ENCODE data around the gene RTP1. TPM values are rescaled to one million over a fixed set of nuclear protein-coding genes. Genes with fewer than 3 reads are reported as not detected.

Gene RTP1
- total and polyA plus RNA-seq, 8 donors = not detected

- H3K4me1 ChIP-seq = peaks cover 0 to 9% (median 0%) of the 10 kb centered on the region in 3 donors
- 87 to 89% methylated on average over 3 of the region's 3 CpGs for WGBS, 2 donors
- no peak overlapping the region for H3K4me3 ChIP-seq
- intact Hi-C loops (cut with DNase I) = no loop called here
- ATAC-seq (peak in 1 of 4 donors; percentile 26), DNase-seq (no peak), FAIRE-seq (no peak)
- no peak for TF ChIP-seq CTCF (IDR thresholded peaks at IDR 0.05)
- no peaks in the 10 kb centered on the region for H3K9me3 ChIP-seq
- H3K27ac ChIP-seq = no peak overlapping the region
- no peaks in the 10 kb centered on the region for H3K36me3 ChIP-seq
- no peaks in the 10 kb centered on the region for H3K27me3 ChIP-seq
Observed at GRCh38 chr3:187211532-187212195, 14.4 kb downstream of the RTP1 start.

- Histone ChIP-seq H3K9me3 (no peaks in the 10 kb centered on the region), H3K36me3 (no peaks in the 10 kb centered on the region), H3K27ac (no peak overlapping the region), H3K4me1 (peaks cover 0 to 9% (median 0%) of the 10 kb centered on the region in 3 donors), H3K4me3 (no peak overlapping the region), H3K27me3 (no peaks in the 10 kb centered on the region)
- TF ChIP-seq CTCF (IDR thresholded peaks at IDR 0.05) = no peak
- 92 to 94% methylated on average over 3 of the region's 3 CpGs for WGBS, 2 donors
- FAIRE-seq (no peak), ATAC-seq (no peak), DNase-seq (no peak)
- intact Hi-C loops (cut with DNase I) = no loop called here
Observed at GRCh38 chr3:187212196-187212545, 14.9 kb downstream of the RTP1 start.

GRCh38 chr3:187212705-187213104 lies 15.4 kb downstream of the RTP1 start:
- no peak overlapping the region for H3K4me3 ChIP-seq
- peaks cover 0 to 9% (median 0%) of the 10 kb centered on the region in 3 donors for H3K4me1 ChIP-seq
- intact Hi-C loops (cut with DNase I) = no loop called here
- no peak overlapping the region for H3K27ac ChIP-seq
- ATAC-seq (peak in 1 of 4 donors; percentile 14), FAIRE-seq (no peak), DNase-seq (no peak)
- TF ChIP-seq CTCF (IDR thresholded peaks at IDR 0.05) = no peak
- no peaks in the 10 kb centered on the region for H3K27me3 ChIP-seq
- H3K9me3 ChIP-seq = no peaks in the 10 kb centered on the region
- no peaks in the 10 kb centered on the region for H3K36me3 ChIP-seq
- 82 to 83% methylated on average over 4 of the region's 4 CpGs for WGBS, 2 donors

- FAIRE-seq (no peak), ATAC-seq (no peak), DNase-seq (no peak)
- H3K4me3 ChIP-seq = no peak overlapping the region
- H3K27me3 ChIP-seq = no peaks in the 10 kb centered on the region
- no peak for TF ChIP-seq CTCF (IDR thresholded peaks at IDR 0.05)
- WGBS, 2 donors = 64 to 70% methylated on average over 1 of the region's 1 CpG
- no peaks in the 10 kb centered on the region for H3K36me3 ChIP-seq
- peaks cover 0 to 9% (median 0%) of the 10 kb centered on the region in 3 donors for H3K4me1 ChIP-seq
- no peaks in the 10 kb centered on the region for H3K9me3 ChIP-seq
- H3K27ac ChIP-seq = no peak overlapping the region
- intact Hi-C loops (cut with DNase I) = no loop called here
Observed at GRCh38 chr3:187213616-187214015, 16.3 kb downstream of the RTP1 start.

- FAIRE-seq (no peak), DNase-seq (no peak), ATAC-seq (no peak)
- H3K4me1 ChIP-seq = peaks cover 0 to 4% (median 0%) of the 10 kb centered on the region in 3 donors
- TF ChIP-seq CTCF (IDR thresholded peaks at IDR 0.05) = no peak
- WGBS, 2 donors = 81 to 83% methylated on average over 5 of the region's 5 CpGs
- H3K27me3 ChIP-seq = no peaks in the 10 kb centered on the region
- no peaks in the 10 kb centered on the region for H3K36me3 ChIP-seq
- no peaks in the 10 kb centered on the region for H3K9me3 ChIP-seq
- H3K27ac ChIP-seq = no peak overlapping the region
- intact Hi-C loops (cut with DNase I) = loop anchor here in 1 of 3 donors (5.0 kb wide), 1 partner anchor 112 kb away; no protein-coding TSS in a partner anchor
- H3K4me3 ChIP-seq = no peak overlapping the region
Observed at GRCh38 chr3:187215460-187215859, 18.2 kb downstream of the RTP1 start.
